H9 (cell line): Measurements from ENCODE around the gene UNC13C. TPM values are rescaled to one million over a fixed set of nuclear protein-coding genes. Genes with fewer than 3 reads are reported as not detected.

ENCODE experiments used
- DNase-seq: peaks from one replicate; pipeline ENCODE4 v3.0.0-alpha.2; 2017
- H2AFZ ChIP-seq: one replicate; pipeline ENCODE4 v1.6.1; 2013; ENCODE audit warnings: mild to moderate bottlenecking, low read length, control low read depth, moderate library complexity
- H2AK5ac ChIP-seq: 2 replicates; pipeline ENCODE4 v1.6.1; 2013; ENCODE audit warnings: low read length, control low read depth, mixed read lengths; ENCODE audit not compliant: insufficient read length
- H2BK120ac ChIP-seq: one replicate; pipeline ENCODE4 v1.6.1; 2013; ENCODE audit warnings: low read depth, mild to moderate bottlenecking, low read length, control low read depth, inconsistent platforms; ENCODE audit not compliant: poor library complexity, severe bottlenecking
- H2BK12ac ChIP-seq: 2 replicates; pipeline ENCODE4 v1.6.1; 2013; ENCODE audit warnings: low read length, control low read depth, mixed read lengths, low read depth; ENCODE audit not compliant: insufficient read length
- H2BK15ac ChIP-seq: 2 replicates; pipeline ENCODE4 v1.6.1; 2013; ENCODE audit warnings: low read depth, low read length, control low read depth
- H2BK20ac ChIP-seq: one replicate; pipeline ENCODE4 v1.6.1; 2013; ENCODE audit warnings: low read depth, mild to moderate bottlenecking, low read length, control low read depth, inconsistent platforms; ENCODE audit not compliant: poor library complexity, severe bottlenecking
- H2BK5ac ChIP-seq: 2 replicates; pipeline ENCODE4 v1.6.1; 2013; ENCODE audit warnings: low read length, control low read depth, mixed read lengths; ENCODE audit not compliant: insufficient read length
- H3K14ac ChIP-seq: 2 replicates; pipeline ENCODE4 v1.6.1; 2013; ENCODE audit warnings: low read length, control low read depth; ENCODE audit not compliant: insufficient read depth
- H3K18ac ChIP-seq: 2 replicates; pipeline ENCODE4 v1.6.1; 2013; ENCODE audit warnings: low read depth, mild to moderate bottlenecking, mixed read lengths, low read length, control low read depth; ENCODE audit not compliant: insufficient read length
- H3K23ac ChIP-seq: 2 replicates; pipeline ENCODE4 v1.6.1; 2013; ENCODE audit warnings: low read length, control low read depth, mixed read lengths, low read depth; ENCODE audit not compliant: insufficient read length
- H3K23me2 ChIP-seq: 2 replicates; pipeline ENCODE4 v1.6.1; 2013; ENCODE audit warnings: low read depth, mild to moderate bottlenecking, mixed read lengths, low read length, control low read depth; ENCODE audit not compliant: insufficient read length, poor library complexity, severe bottlenecking
- H3K27ac ChIP-seq: 2 replicates; pipeline ENCODE4 v1.5.1; 2013; ENCODE audit warnings: low read length, control low read depth, mixed read lengths, low read depth; ENCODE audit not compliant: insufficient read length
- H3K27me3 ChIP-seq: 2 replicates; pipeline ENCODE4 v1.6.1; 2013; ENCODE audit warnings: low read length, control low read depth, inconsistent platforms; ENCODE audit not compliant: insufficient read depth
- H3K4ac ChIP-seq: 2 replicates; pipeline ENCODE4 v1.6.1; 2013; ENCODE audit warnings: low read depth, mild to moderate bottlenecking, control low read depth, inconsistent platforms, low read length, moderate library complexity
- H3K4me1 ChIP-seq: 2 replicates; pipeline ENCODE4 v1.6.1; 2013; ENCODE audit warnings: low read length, control low read depth, inconsistent platforms; ENCODE audit not compliant: insufficient read depth
- H3K4me2 ChIP-seq: 2 replicates; pipeline ENCODE4 v1.6.1; 2013; ENCODE audit warnings: low read length, control low read depth, mixed read lengths; ENCODE audit not compliant: insufficient read length, insufficient read depth
- H3K56ac ChIP-seq: 2 replicates; pipeline ENCODE4 v1.6.1; 2013; ENCODE audit warnings: low read depth, mild to moderate bottlenecking, mixed read lengths, low read length, control low read depth; ENCODE audit not compliant: insufficient read length
- H3K79me1 ChIP-seq: 2 replicates; pipeline ENCODE4 v1.6.1; 2013; ENCODE audit warnings: low read depth, mild to moderate bottlenecking, moderate library complexity, low read length, control low read depth, inconsistent platforms; ENCODE audit not compliant: insufficient read depth, poor library complexity, severe bottlenecking
- H3K79me2 ChIP-seq: 2 replicates; pipeline ENCODE4 v1.6.1; 2013; ENCODE audit warnings: low read length, control low read depth, inconsistent platforms; ENCODE audit not compliant: insufficient read depth
- H3K9ac ChIP-seq: 2 replicates; pipeline ENCODE4 v1.6.1; 2013; ENCODE audit warnings: low read length, control low read depth, mixed read lengths; ENCODE audit not compliant: insufficient read length; ENCODE audit errors: extremely low read depth
- H3K9me3 ChIP-seq: one replicate; pipeline ENCODE4 v1.6.1; 2013; ENCODE audit warnings: low read depth, low read length, inconsistent platforms; ENCODE audit not compliant: control insufficient read depth
- H3T11ph ChIP-seq: one replicate; pipeline ENCODE4 v1.6.1; 2013; ENCODE audit warnings: mild to moderate bottlenecking, low read length, control low read depth, inconsistent platforms
- H4K20me1 ChIP-seq: one replicate; pipeline ENCODE4 v1.6.1; 2013; ENCODE audit not compliant: control insufficient read depth, insufficient read length, insufficient read depth
- H4K5ac ChIP-seq: 2 replicates; pipeline ENCODE4 v1.6.1; 2013; ENCODE audit warnings: low read depth, mild to moderate bottlenecking, mixed read lengths, low read length, control low read depth; ENCODE audit not compliant: insufficient read length
- H4K8ac ChIP-seq: replicated peaks from 2 replicates; pipeline ENCODE4 v1.6.1; 2013; ENCODE audit warnings: low read length, control low read depth, mixed read lengths, low read depth; ENCODE audit not compliant: insufficient read length
- H4K91ac ChIP-seq: 2 replicates; pipeline ENCODE4 v1.6.1; 2013; ENCODE audit warnings: low read depth, mild to moderate bottlenecking, moderate library complexity, mixed read lengths, low read length, control low read depth; ENCODE audit not compliant: insufficient read length
- H3K27ac Mint-ChIP-seq, 3 experiments: 2 replicates in 2 of 3; 3 replicates in 1 of 3; pipeline ENCODE4 v1.8.0; 2020 to 2021; ENCODE audit warnings: mixed read lengths in 3 of 3, mild to moderate bottlenecking in 1 of 3, moderate library complexity in 1 of 3
- H3K27me3 Mint-ChIP-seq: 2 replicates; pipeline ENCODE4 v1.8.0; 2021; ENCODE audit warnings: low read depth, mild to moderate bottlenecking, moderate library complexity, mixed read lengths
- H3K36me3 Mint-ChIP-seq, 3 experiments: 2 replicates in 2 of 3; 3 replicates in 1 of 3; pipeline ENCODE4 v1.8.0; 2020 to 2021; ENCODE audit warnings: low read depth in 3 of 3, mixed read lengths in 3 of 3; ENCODE audit not compliant: insufficient read depth in 1 of 3
- H3K4me1 Mint-ChIP-seq, 2 experiments: 2 replicates each; pipeline ENCODE4 v1.8.0; 2020; ENCODE audit warnings: mixed read lengths in 2 of 2
- H3K4me3 Mint-ChIP-seq, 2 experiments: 2 replicates in 1 of 2; 3 replicates in 1 of 2; pipeline ENCODE4 v1.8.0; 2020 to 2021; ENCODE audit warnings: mild to moderate bottlenecking in 2 of 2, mixed read lengths in 2 of 2, moderate library complexity in 1 of 2
- H3K9me3 Mint-ChIP-seq, 2 experiments: 2 replicates in 1 of 2; 3 replicates in 1 of 2; pipeline ENCODE4 v1.8.0; 2020; ENCODE audit warnings: mild to moderate bottlenecking in 2 of 2, mixed read lengths in 2 of 2, moderate library complexity in 1 of 2
- CTCF ChIP-seq: fragments of 200-600 bp; sonication (generic); conservative IDR thresholded peaks from 3 replicates; pipeline ENCODE4 v1.8.0; 2021; ENCODE audit warnings: antibody characterized with exemption, mild to moderate bottlenecking
- WGBS: extraction: QIAGEN DNeasy Blood & Tissue Kit; methylation state at CpG from one replicate; pipeline ENCODE4 v1.1.7; 2013; ENCODE audit warnings: missing lambda C conversion rate, low lambda C conversion rate, mixed read lengths; ENCODE audit not compliant: insufficient read length; ENCODE audit errors: extremely low coverage; 5-methylcytosine and 5-hydroxymethylcytosine counted together
- total RNA-seq: library from RNA; stranded (reverse); gene quantifications from 2 replicates; pipeline ENCODE4 v1.2.1, GENCODE V29; 2021

The UNC13C gene
- total RNA-seq, 1 experiment from 2014 or later: 0.02 TPM

- DNase-seq: no peak
- H3K18ac ChIP-seq: no peak overlapping the region
- H3K56ac ChIP-seq: no peak overlapping the region
- no peaks in the 10 kb centered on the region for H3K36me3 Mint-ChIP-seq
- no peaks in the 10 kb centered on the region for H3K4me1 Mint-ChIP-seq
- no peaks in the 10 kb centered on the region for H3K23me2 ChIP-seq
- no peak for TF ChIP-seq CTCF
- no peak overlapping the region for H2BK5ac ChIP-seq
- H3K4me3 Mint-ChIP-seq: no peak overlapping the region
- no CpG with 5 or more reads among the region's 3 CpGs for WGBS
- H4K5ac ChIP-seq: no peak overlapping the region
- no peaks in the 10 kb centered on the region for H3K79me2 ChIP-seq
- H2BK12ac ChIP-seq: no peak overlapping the region
- H3K4me1 ChIP-seq: no peaks in the 10 kb centered on the region
- no peak overlapping the region for H4K8ac ChIP-seq
- no peak overlapping the region for H2BK120ac ChIP-seq
- H2BK15ac ChIP-seq: no peak overlapping the region
- no peaks in the 10 kb centered on the region for H3K9me3 Mint-ChIP-seq
- no peak overlapping the region for H3K27ac Mint-ChIP-seq
- no peaks in the 10 kb centered on the region for H3K27me3 Mint-ChIP-seq
- no peak overlapping the region for H3T11ph ChIP-seq
- no peaks in the 10 kb centered on the region for H3K79me1 ChIP-seq
- no peaks in the 10 kb centered on the region for H4K20me1 ChIP-seq
- no peak overlapping the region for H3K9ac ChIP-seq
- H3K23ac ChIP-seq: no peak overlapping the region
- H3K27me3 ChIP-seq: no peaks in the 10 kb centered on the region
- no peak overlapping the region for H3K14ac ChIP-seq
- no peak overlapping the region for H2AFZ ChIP-seq
- no peak overlapping the region for H4K91ac ChIP-seq
- H3K4me2 ChIP-seq: no peak overlapping the region
- H2AK5ac ChIP-seq: no peak overlapping the region
- H3K9me3 ChIP-seq: no peaks in the 10 kb centered on the region
- H3K27ac ChIP-seq: no peak overlapping the region
- no peak overlapping the region for H2BK20ac ChIP-seq
- H3K4ac ChIP-seq: no peak overlapping the region
Observed at GRCh38 chr15:54102704-54103103, 124.5 kb downstream of the UNC13C start.
